HCT116 (cell line): ENCODE measurements around the gene COL26A1. TPM values are rescaled to one million over a fixed set of nuclear protein-coding genes. Genes with fewer than 3 reads are reported as not detected.

Source experiments
- ATAC-seq: fragments of 200-7000 bp; cut with Tn5 transposase; 2 replicates; pipeline ENCODE4 v1.9.1; 2020; ENCODE audit warnings: mild to moderate bottlenecking, moderate library complexity
- BruUV-seq: library from RNA; stranded (reverse); fragments of 400-500 nt; replicated peaks from 2 replicates; lab custom pipeline; 2021; lab: Mats Ljungman, UMichigan
- CTCF ChIA-PET: fragments of 300-600 bp; sonication (Branson Sonifier 250); formaldehyde crosslinking; loops from one replicate; lab custom pipeline; 2021; ENCODE audit warnings: antibody characterized with exemption; lab: Charles Lee
- POLR2A ChIA-PET: fragments of 300-600, 350-600 bp; sonication (Branson Sonifier 250); formaldehyde crosslinking; loops from one replicate; lab custom pipeline; 2021; ENCODE audit warnings: antibody characterized with exemption; lab: Charles Lee
- RAD21 ChIA-PET, 2 experiments: fragments of 300-600 bp; sonication (Branson Sonifier 250); formaldehyde crosslinking; loops; one replicate each; lab custom pipeline; 2023; ENCODE audit warnings: low total read pairs in 2 of 2; ENCODE audit not compliant: uncharacterized antibody in 2 of 2, unreplicated experiment in 2 of 2, low non-redundant PET in 1 of 2; lab: Charles Lee
- DNase-seq: peaks from one replicate; pipeline ENCODE4 v3.0.0-alpha.2; 2010; ENCODE audit warnings: low read depth, low spot score
- H2AFZ ChIP-seq: fragments of 200-600 bp; shearing (Covaris generic), sonication (generic); 2 replicates; pipeline ENCODE4 v1.6.1; 2017; ENCODE audit warnings: low read depth, mixed run types, mixed read lengths, antibody characterized with exemption, low read length; ENCODE audit not compliant: poor library complexity, severe bottlenecking
- H3K27ac ChIP-seq: 2 replicates; pipeline ENCODE4 v1.5.1; 2012; ENCODE audit warnings: low read depth, low read length
- H3K27me3 ChIP-seq: fragments of 200-600 bp; sonication (generic); 2 replicates; pipeline ENCODE4 v1.6.1; 2016; ENCODE audit warnings: mixed run types, low read length, mixed read lengths; ENCODE audit not compliant: insufficient read depth
- H3K36me3 ChIP-seq, 2 experiments: fragments of 200-500 bp in 1 of 2; fragments of 200-600 bp in 1 of 2; sonication (Bioruptor generic) in 1 of 2; sonication (generic) in 1 of 2; 2 replicates each; pipeline versions ENCODE4 v1.5.1 to v1.6.1; 2014 to 2016; ENCODE audit warnings: low read length in 2 of 2, inconsistent platforms in 1 of 2, mixed read lengths in 1 of 2, mixed run types in 1 of 2; ENCODE audit not compliant: insufficient read depth in 2 of 2, control insufficient read depth in 1 of 2
- H3K4me1 ChIP-seq, 2 experiments: fragments of 200-600 bp in 1 of 2; sonication (generic) in 1 of 2; 2 replicates each; pipeline versions ENCODE4 v1.5.1 to v1.6.1; 2012 to 2017; ENCODE audit warnings: low read length in 2 of 2, inconsistent platforms in 1 of 2, mild to moderate bottlenecking in 1 of 2, mixed read lengths in 1 of 2, mixed run types in 1 of 2, moderate library complexity in 1 of 2; ENCODE audit not compliant: insufficient read depth in 2 of 2, control insufficient read depth in 1 of 2
- H3K4me2 ChIP-seq: fragments of 200-600 bp; sonication (generic); 2 replicates; pipeline ENCODE4 v1.6.1; 2017; ENCODE audit warnings: mixed run types, low read length, mixed read lengths
- H3K4me3 ChIP-seq, 2 experiments: fragments of 200-600 bp in 1 of 2; sonication (generic) in 1 of 2; replicated peaks in 1 of 2; 2 replicates each; pipeline ENCODE4 v1.5.1; 2011 to 2016; ENCODE audit warnings: low read length in 2 of 2, control low read depth in 1 of 2, low read depth in 1 of 2, mild to moderate bottlenecking in 1 of 2, mixed read lengths in 1 of 2, mixed run types in 1 of 2
- H3K79me2 ChIP-seq: fragments of 200-600 bp; sonication (generic); 2 replicates; pipeline ENCODE4 v1.6.1; 2017; ENCODE audit warnings: mild to moderate bottlenecking, mixed run types, low read length, moderate library complexity, mixed read lengths; ENCODE audit not compliant: insufficient read depth
- H3K9ac ChIP-seq: fragments of 200-600 bp; sonication (generic); 2 replicates; pipeline ENCODE4 v1.6.1; 2016; ENCODE audit warnings: low read length, mixed read lengths
- H3K9me2 ChIP-seq: fragments of 200-600 bp; sonication (generic), shearing (Covaris generic); 2 replicates; pipeline ENCODE4 v1.6.1; 2017; ENCODE audit warnings: mixed run types, mild to moderate bottlenecking, moderate library complexity; ENCODE audit not compliant: insufficient read depth
- H3K9me3 ChIP-seq, 2 experiments: fragments of 200-500 bp in 1 of 2; fragments of 200-600 bp in 1 of 2; sonication (Bioruptor generic) in 1 of 2; sonication (generic) in 1 of 2; 2 replicates each; pipeline ENCODE4 v1.6.1; 2014 to 2017; ENCODE audit warnings: low read length in 2 of 2, mixed read lengths in 2 of 2, inconsistent platforms in 1 of 2, low read depth in 1 of 2, mild to moderate bottlenecking in 1 of 2, mixed run types in 1 of 2, moderate library complexity in 1 of 2; ENCODE audit not compliant: control insufficient read depth in 1 of 2, insufficient read depth in 1 of 2
- H4K20me1 ChIP-seq: fragments of 200-600 bp; sonication (generic), shearing (Covaris generic); 2 replicates; pipeline ENCODE4 v1.6.1; 2017; ENCODE audit warnings: mixed run types, mild to moderate bottlenecking, moderate library complexity; ENCODE audit not compliant: insufficient read depth
- EGR1 ChIP-seq: IDR thresholded peaks from 2 replicates; pipeline ENCODE4 v1.6.1; 2012; ENCODE audit warnings: low read depth
- EZH2phosphoT487 ChIP-seq: fragments of 200-600 bp; IDR thresholded peaks from 2 replicates; pipeline ENCODE4 v1.6.1; 2018; ENCODE audit warnings: antibody characterized with exemption, borderline replicate concordance
- JUND ChIP-seq: IDR thresholded peaks from 2 replicates; pipeline ENCODE4 v1.6.1; 2012
- POLR2A ChIP-seq: IDR thresholded peaks from 2 replicates; pipeline ENCODE4 v1.7.0; 2011; ENCODE audit warnings: borderline replicate concordance; ENCODE audit not compliant: insufficient read depth, insufficient read length; ENCODE audit errors: extremely low read depth
- POLR2AphosphoS5 ChIP-seq: IDR thresholded peaks from 2 replicates; pipeline ENCODE4 v1.6.1; 2011; ENCODE audit warnings: mild to moderate bottlenecking, low read depth, low read length, moderate library complexity
- RAD21 ChIP-seq: IDR thresholded peaks from 2 replicates; pipeline ENCODE4 v1.6.1; 2012; ENCODE audit warnings: low read depth, mild to moderate bottlenecking
- SIN3A ChIP-seq: IDR thresholded peaks from 2 replicates; pipeline ENCODE4 v1.6.1; 2012; ENCODE audit warnings: low read depth
- SP1 ChIP-seq: IDR thresholded peaks from 2 replicates; pipeline ENCODE4 v1.6.1; 2012; ENCODE audit warnings: low read depth
- TCF7L2 ChIP-seq: IDR thresholded peaks from 2 replicates; pipeline ENCODE4 v1.7.0; 2011; ENCODE audit warnings: borderline replicate concordance, inconsistent platforms; ENCODE audit not compliant: insufficient read depth, insufficient read length; ENCODE audit errors: extremely low read depth
- YY1 ChIP-seq: IDR thresholded peaks from 2 replicates; pipeline ENCODE4 v1.6.1; 2011; ENCODE audit warnings: low read length, low read depth, moderate library complexity, mild to moderate bottlenecking; ENCODE audit not compliant: insufficient replicate concordance; ENCODE audit errors: extremely low read depth
- ZFX ChIP-seq: fragments of 450-650 bp; IDR thresholded peaks from 2 replicates; pipeline ENCODE4 v1.6.1; 2017
- intact Hi-C: fragments of 100-400 bp; cut with micrococcal nuclease; formaldehyde crosslinking; loops from 2 replicates; pipeline ENCODE4 v1.10.0; 2022
- total RNA-seq: library from RNA; stranded (reverse); gene quantifications from one replicate; pipeline ENCODE4 v1.2.1, GENCODE V29; 2021; ENCODE audit not compliant: unreplicated experiment
- TF ChIP-seq, protein P1 (sequence below): IDR thresholded peaks from 2 replicates; pipeline ENCODE4 v1.6.1; 2012; ENCODE audit warnings: low read depth
- TF ChIP-seq, protein P2 (sequence below): IDR thresholded peaks from 2 replicates; pipeline ENCODE4 v1.6.1; 2011; ENCODE audit warnings: mild to moderate bottlenecking, low read length, moderate library complexity; ENCODE audit not compliant: insufficient replicate concordance; ENCODE audit errors: extremely low read depth
- TF ChIP-seq, protein P3 (sequence below), 3 experiments: fragments of 200-600 bp in 1 of 3; sonication (generic) in 1 of 3; IDR thresholded peaks in 2 of 3; conservative IDR thresholded peaks in 1 of 3; 2 replicates each; pipeline ENCODE4 v1.5.1; 2012 to 2017; ENCODE audit warnings: low read depth in 2 of 3, low read length in 2 of 3, antibody characterized with exemption in 1 of 3, borderline replicate concordance in 1 of 3, control low read depth in 1 of 3, mild to moderate bottlenecking in 1 of 3, mixed read lengths in 1 of 3, mixed run types in 1 of 3, moderate library complexity in 1 of 3; ENCODE audit not compliant: insufficient read depth in 1 of 3
- TF ChIP-seq, protein P4 (sequence below): IDR thresholded peaks from 2 replicates; pipeline ENCODE4 v1.6.1; 2012
- TF ChIP-seq, protein P5 (sequence below): IDR thresholded peaks from 2 replicates; pipeline ENCODE4 v1.6.1; 2012

COL26A1 gene
- total RNA-seq, 1 experiment from 2014 or later: 0.27 TPM

DNA sequence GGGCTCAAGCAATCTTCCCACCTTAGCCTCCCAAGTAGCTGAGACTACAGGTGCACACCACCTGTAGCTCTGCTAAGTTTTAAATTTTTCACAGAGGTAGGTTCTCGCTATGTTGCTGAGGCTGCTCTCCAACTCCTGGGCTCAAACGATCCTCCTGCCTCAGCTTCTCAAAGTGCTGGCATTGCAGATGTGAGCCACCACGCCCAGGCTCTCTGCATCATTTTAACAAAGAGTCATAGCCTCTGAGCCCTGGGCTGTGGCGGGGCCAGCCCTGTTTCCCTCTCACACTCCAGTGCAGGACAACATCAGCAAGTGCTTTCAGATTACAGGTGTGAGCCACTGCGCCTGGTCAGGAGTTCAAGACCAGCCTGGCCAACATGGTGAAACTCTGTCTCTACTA is 102.5 kb downstream of the COL26A1 start:
- no peaks in the 10 kb centered on the region for H3K9me2 ChIP-seq
- ChIA-PET RAD21 (no interaction called here), CTCF (no interaction called here), POLR2A (no interaction called here)
- H4K20me1 ChIP-seq: no peaks in the 10 kb centered on the region
- H3K4me3 ChIP-seq: no peak overlapping the region
- no peaks in the 10 kb centered on the region for H3K79me2 ChIP-seq
- H3K4me1 ChIP-seq: no peaks in the 10 kb centered on the region
- TF ChIP-seq EZH2phosphoT487 (no peak), JUND (no peak), ZFX (no peak), SIN3A (no peak), YY1 (no peak), POLR2A (no peak), POLR2AphosphoS5 (no peak), EGR1 (no peak), TCF7L2 (no peak), SP1 (no peak), RAD21 (no peak)
- TF ChIP-seq, protein P1, sequence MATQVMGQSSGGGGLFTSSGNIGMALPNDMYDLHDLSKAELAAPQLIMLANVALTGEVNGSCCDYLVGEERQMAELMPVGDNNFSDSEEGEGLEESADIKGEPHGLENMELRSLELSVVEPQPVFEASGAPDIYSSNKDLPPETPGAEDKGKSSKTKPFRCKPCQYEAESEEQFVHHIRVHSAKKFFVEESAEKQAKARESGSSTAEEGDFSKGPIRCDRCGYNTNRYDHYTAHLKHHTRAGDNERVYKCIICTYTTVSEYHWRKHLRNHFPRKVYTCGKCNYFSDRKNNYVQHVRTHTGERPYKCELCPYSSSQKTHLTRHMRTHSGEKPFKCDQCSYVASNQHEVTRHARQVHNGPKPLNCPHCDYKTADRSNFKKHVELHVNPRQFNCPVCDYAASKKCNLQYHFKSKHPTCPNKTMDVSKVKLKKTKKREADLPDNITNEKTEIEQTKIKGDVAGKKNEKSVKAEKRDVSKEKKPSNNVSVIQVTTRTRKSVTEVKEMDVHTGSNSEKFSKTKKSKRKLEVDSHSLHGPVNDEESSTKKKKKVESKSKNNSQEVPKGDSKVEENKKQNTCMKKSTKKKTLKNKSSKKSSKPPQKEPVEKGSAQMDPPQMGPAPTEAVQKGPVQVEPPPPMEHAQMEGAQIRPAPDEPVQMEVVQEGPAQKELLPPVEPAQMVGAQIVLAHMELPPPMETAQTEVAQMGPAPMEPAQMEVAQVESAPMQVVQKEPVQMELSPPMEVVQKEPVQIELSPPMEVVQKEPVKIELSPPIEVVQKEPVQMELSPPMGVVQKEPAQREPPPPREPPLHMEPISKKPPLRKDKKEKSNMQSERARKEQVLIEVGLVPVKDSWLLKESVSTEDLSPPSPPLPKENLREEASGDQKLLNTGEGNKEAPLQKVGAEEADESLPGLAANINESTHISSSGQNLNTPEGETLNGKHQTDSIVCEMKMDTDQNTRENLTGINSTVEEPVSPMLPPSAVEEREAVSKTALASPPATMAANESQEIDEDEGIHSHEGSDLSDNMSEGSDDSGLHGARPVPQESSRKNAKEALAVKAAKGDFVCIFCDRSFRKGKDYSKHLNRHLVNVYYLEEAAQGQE: no peak
- TF ChIP-seq, protein P2, sequence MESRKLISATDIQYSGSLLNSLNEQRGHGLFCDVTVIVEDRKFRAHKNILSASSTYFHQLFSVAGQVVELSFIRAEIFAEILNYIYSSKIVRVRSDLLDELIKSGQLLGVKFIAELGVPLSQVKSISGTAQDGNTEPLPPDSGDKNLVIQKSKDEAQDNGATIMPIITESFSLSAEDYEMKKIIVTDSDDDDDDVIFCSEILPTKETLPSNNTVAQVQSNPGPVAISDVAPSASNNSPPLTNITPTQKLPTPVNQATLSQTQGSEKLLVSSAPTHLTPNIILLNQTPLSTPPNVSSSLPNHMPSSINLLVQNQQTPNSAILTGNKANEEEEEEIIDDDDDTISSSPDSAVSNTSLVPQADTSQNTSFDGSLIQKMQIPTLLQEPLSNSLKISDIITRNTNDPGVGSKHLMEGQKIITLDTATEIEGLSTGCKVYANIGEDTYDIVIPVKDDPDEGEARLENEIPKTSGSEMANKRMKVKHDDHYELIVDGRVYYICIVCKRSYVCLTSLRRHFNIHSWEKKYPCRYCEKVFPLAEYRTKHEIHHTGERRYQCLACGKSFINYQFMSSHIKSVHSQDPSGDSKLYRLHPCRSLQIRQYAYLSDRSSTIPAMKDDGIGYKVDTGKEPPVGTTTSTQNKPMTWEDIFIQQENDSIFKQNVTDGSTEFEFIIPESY: no peak
- TF ChIP-seq, protein P3, sequence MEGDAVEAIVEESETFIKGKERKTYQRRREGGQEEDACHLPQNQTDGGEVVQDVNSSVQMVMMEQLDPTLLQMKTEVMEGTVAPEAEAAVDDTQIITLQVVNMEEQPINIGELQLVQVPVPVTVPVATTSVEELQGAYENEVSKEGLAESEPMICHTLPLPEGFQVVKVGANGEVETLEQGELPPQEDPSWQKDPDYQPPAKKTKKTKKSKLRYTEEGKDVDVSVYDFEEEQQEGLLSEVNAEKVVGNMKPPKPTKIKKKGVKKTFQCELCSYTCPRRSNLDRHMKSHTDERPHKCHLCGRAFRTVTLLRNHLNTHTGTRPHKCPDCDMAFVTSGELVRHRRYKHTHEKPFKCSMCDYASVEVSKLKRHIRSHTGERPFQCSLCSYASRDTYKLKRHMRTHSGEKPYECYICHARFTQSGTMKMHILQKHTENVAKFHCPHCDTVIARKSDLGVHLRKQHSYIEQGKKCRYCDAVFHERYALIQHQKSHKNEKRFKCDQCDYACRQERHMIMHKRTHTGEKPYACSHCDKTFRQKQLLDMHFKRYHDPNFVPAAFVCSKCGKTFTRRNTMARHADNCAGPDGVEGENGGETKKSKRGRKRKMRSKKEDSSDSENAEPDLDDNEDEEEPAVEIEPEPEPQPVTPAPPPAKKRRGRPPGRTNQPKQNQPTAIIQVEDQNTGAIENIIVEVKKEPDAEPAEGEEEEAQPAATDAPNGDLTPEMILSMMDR (IDR thresholded peaks at IDR 0.05 in 2 of 3, conservative IDR thresholded peaks at IDR 0.05 in 1 of 3; ENCODE audit: borderline replicate concordance in 1 of 3, insufficient read depth in 1 of 3, low read depth in 2 of 3, low read length in 2 of 3): no peak
- TF ChIP-seq, protein P4, sequence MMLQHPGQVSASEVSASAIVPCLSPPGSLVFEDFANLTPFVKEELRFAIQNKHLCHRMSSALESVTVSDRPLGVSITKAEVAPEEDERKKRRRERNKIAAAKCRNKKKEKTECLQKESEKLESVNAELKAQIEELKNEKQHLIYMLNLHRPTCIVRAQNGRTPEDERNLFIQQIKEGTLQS: no peak
- TF ChIP-seq, protein P5, sequence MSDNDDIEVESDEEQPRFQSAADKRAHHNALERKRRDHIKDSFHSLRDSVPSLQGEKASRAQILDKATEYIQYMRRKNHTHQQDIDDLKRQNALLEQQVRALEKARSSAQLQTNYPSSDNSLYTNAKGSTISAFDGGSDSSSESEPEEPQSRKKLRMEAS: no peak
- H3K27me3 ChIP-seq: no peaks in the 10 kb centered on the region
- DNase-seq: no peak
- intact Hi-C loops: no loop called here
- H3K9me3 ChIP-seq: no peaks in the 10 kb centered on the region
- no peak overlapping the region for H3K4me2 ChIP-seq
- H3K36me3 ChIP-seq: no peaks in the 10 kb centered on the region
- no peak overlapping the region for H2AFZ ChIP-seq
- no TSS peak for BruUV-seq
- no peak for ATAC-seq
- H3K9ac ChIP-seq: no peak overlapping the region
- no peak overlapping the region for H3K27ac ChIP-seq
